Panc1 (cell line): ENCODE data around the gene GRIK1. TPM values are rescaled to one million over a fixed set of nuclear protein-coding genes. Genes with fewer than 3 reads are reported as not detected.

Source experiments
- ATAC-seq: fragments of 200-7000 bp; cut with Tn5 transposase; 2 replicates; pipeline ENCODE4 v1.9.1; 2020; ENCODE audit warnings: mild to moderate bottlenecking, moderate library complexity
- BruUV-seq: library from RNA; stranded (reverse); fragments of 400-500 nt; replicated peaks from 2 replicates; lab custom pipeline; 2021; lab: Mats Ljungman, UMichigan
- CTCF ChIA-PET: fragments of 300-600 bp; sonication (Branson Sonifier 250); formaldehyde crosslinking; loops from one replicate; lab custom pipeline; 2022; ENCODE audit warnings: antibody characterized with exemption; lab: Charles Lee
- POLR2A ChIA-PET: fragments of 300-600 bp; sonication (Branson Sonifier 250); formaldehyde crosslinking; loops from one replicate; lab custom pipeline; 2022; ENCODE audit warnings: antibody characterized with exemption; lab: Charles Lee
- DNase-seq: peaks from one replicate; pipeline ENCODE4 v3.0.0-alpha.2; 2010; ENCODE audit warnings: low read depth, low spot score
- H3K27ac ChIP-seq: 2 replicates; pipeline ENCODE4 v1.5.1; 2011; ENCODE audit warnings: mild to moderate bottlenecking, low read length, inconsistent platforms
- H3K27me3 ChIP-seq: fragments of 200-500 bp; sonication (Bioruptor generic); 2 replicates; pipeline ENCODE4 v1.6.0; 2014; ENCODE audit warnings: low read length, inconsistent platforms; ENCODE audit not compliant: control insufficient read depth, insufficient read depth
- H3K36me3 ChIP-seq: fragments of 200-500 bp; sonication (Bioruptor generic); 2 replicates; pipeline ENCODE4 v1.5.1; 2014; ENCODE audit warnings: inconsistent platforms, mild to moderate bottlenecking, low read length, moderate library complexity; ENCODE audit not compliant: control insufficient read depth, insufficient read depth
- H3K4me1 ChIP-seq: 2 replicates; pipeline ENCODE4 v1.5.1; 2011; ENCODE audit warnings: inconsistent platforms, mild to moderate bottlenecking, low read length, moderate library complexity; ENCODE audit not compliant: control insufficient read depth, insufficient read depth
- H3K4me3 ChIP-seq, 2 experiments: 2 replicates each; pipeline ENCODE4 v1.5.1; 2011 to 2012; ENCODE audit warnings: low read depth in 2 of 2, low read length in 2 of 2, mild to moderate bottlenecking in 2 of 2, inconsistent platforms in 1 of 2, moderate library complexity in 1 of 2
- H3K9me3 ChIP-seq: fragments of 200-500 bp; sonication (Bioruptor generic); 2 replicates; pipeline ENCODE4 v1.5.1; 2014; ENCODE audit warnings: low read depth, mild to moderate bottlenecking, inconsistent platforms, low read length, moderate library complexity; ENCODE audit not compliant: control insufficient read depth, insufficient read depth
- POLR2AphosphoS5 ChIP-seq: IDR thresholded peaks from 2 replicates; pipeline ENCODE4 v1.6.1; 2012; ENCODE audit warnings: mild to moderate bottlenecking, low read depth, low read length, moderate library complexity
- SIN3A ChIP-seq: IDR thresholded peaks from 2 replicates; pipeline ENCODE4 v1.6.1; 2012; ENCODE audit warnings: low read depth, mild to moderate bottlenecking, low read length, moderate library complexity, borderline replicate concordance; ENCODE audit not compliant: insufficient read depth
- TCF7L2 ChIP-seq: IDR thresholded peaks from 2 replicates; pipeline ENCODE4 v1.6.1; 2011; ENCODE audit warnings: mild to moderate bottlenecking, low read depth, low read length, inconsistent platforms
- in situ Hi-C: cut with HindIII; loops from 2 replicates; pipeline ENCODE4 v1.10.0; 2016; ENCODE audit warnings: low sequenced_read_pairs, low pct_unique_long_range_greater_than_20kb
- intact Hi-C: fragments of 100-400 bp; cut with micrococcal nuclease; formaldehyde crosslinking; loops from one replicate; pipeline ENCODE4 v1.10.0; 2022; ENCODE audit not compliant: unreplicated experiment
- total RNA-seq: library from RNA; stranded (reverse); gene quantifications from one replicate; pipeline ENCODE4 v1.2.1, GENCODE V29; 2021; ENCODE audit not compliant: unreplicated experiment
- TF ChIP-seq, protein P1 (sequence below), 2 experiments: IDR thresholded peaks; 2 replicates each; pipeline ENCODE4 v1.6.1; 2011 to 2012; ENCODE audit warnings: low read depth in 2 of 2, control low read depth in 1 of 2, low read length in 1 of 2, mild to moderate bottlenecking in 1 of 2, moderate library complexity in 1 of 2; ENCODE audit not compliant: insufficient read depth in 1 of 2
- TF ChIP-seq, protein P2 (sequence below): fragments of 450-650 bp; IDR thresholded peaks from 2 replicates; pipeline ENCODE4 v1.5.1; 2017; ENCODE audit warnings: mild to moderate bottlenecking

Gene GRIK1
- total RNA-seq, 1 experiment from 2014 or later, result not detected

DNA sequence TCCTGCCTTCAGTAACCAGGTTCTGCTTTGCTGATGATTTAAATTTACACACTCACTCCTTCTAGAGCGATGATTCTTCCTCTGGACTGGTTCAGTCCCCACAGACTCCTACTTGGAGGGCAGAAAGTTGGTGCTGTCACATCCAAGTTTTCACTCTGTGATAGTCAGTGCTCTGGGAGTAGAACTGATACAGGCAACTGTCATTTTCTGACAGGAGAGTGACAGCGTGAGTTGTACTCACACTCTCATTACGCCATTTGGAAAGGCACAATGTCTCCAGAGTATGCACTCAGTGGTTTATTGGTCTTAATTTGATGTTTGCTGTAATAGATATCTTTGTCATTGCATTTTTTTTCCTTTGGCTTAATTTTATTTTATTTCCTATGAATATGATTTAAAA is 96.0 kb downstream of the GRIK1 start:
- DNase-seq (no peak), ATAC-seq (no peak)
- POLR2A ChIA-PET, result no interaction called here
- no peaks in the 10 kb centered on the region for H3K36me3 ChIP-seq
- H3K27ac ChIP-seq, result no peak overlapping the region
- in situ Hi-C loops (no loop called here), intact Hi-C loops (no loop called here)
- CTCF ChIA-PET, result no interaction called here
- no peaks in the 10 kb centered on the region for H3K27me3 ChIP-seq
- no peaks in the 10 kb centered on the region for H3K4me1 ChIP-seq
- no peaks in the 10 kb centered on the region for H3K9me3 ChIP-seq
- no TSS peak for BruUV-seq
- no peak for TF ChIP-seq TCF7L2
- TF ChIP-seq, protein P1, sequence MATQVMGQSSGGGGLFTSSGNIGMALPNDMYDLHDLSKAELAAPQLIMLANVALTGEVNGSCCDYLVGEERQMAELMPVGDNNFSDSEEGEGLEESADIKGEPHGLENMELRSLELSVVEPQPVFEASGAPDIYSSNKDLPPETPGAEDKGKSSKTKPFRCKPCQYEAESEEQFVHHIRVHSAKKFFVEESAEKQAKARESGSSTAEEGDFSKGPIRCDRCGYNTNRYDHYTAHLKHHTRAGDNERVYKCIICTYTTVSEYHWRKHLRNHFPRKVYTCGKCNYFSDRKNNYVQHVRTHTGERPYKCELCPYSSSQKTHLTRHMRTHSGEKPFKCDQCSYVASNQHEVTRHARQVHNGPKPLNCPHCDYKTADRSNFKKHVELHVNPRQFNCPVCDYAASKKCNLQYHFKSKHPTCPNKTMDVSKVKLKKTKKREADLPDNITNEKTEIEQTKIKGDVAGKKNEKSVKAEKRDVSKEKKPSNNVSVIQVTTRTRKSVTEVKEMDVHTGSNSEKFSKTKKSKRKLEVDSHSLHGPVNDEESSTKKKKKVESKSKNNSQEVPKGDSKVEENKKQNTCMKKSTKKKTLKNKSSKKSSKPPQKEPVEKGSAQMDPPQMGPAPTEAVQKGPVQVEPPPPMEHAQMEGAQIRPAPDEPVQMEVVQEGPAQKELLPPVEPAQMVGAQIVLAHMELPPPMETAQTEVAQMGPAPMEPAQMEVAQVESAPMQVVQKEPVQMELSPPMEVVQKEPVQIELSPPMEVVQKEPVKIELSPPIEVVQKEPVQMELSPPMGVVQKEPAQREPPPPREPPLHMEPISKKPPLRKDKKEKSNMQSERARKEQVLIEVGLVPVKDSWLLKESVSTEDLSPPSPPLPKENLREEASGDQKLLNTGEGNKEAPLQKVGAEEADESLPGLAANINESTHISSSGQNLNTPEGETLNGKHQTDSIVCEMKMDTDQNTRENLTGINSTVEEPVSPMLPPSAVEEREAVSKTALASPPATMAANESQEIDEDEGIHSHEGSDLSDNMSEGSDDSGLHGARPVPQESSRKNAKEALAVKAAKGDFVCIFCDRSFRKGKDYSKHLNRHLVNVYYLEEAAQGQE (IDR thresholded peaks at IDR 0.05; ENCODE audit: insufficient read depth in 1 of 2, low read depth in 2 of 2, low read length in 1 of 2), result no peak
- TF ChIP-seq, protein P2, sequence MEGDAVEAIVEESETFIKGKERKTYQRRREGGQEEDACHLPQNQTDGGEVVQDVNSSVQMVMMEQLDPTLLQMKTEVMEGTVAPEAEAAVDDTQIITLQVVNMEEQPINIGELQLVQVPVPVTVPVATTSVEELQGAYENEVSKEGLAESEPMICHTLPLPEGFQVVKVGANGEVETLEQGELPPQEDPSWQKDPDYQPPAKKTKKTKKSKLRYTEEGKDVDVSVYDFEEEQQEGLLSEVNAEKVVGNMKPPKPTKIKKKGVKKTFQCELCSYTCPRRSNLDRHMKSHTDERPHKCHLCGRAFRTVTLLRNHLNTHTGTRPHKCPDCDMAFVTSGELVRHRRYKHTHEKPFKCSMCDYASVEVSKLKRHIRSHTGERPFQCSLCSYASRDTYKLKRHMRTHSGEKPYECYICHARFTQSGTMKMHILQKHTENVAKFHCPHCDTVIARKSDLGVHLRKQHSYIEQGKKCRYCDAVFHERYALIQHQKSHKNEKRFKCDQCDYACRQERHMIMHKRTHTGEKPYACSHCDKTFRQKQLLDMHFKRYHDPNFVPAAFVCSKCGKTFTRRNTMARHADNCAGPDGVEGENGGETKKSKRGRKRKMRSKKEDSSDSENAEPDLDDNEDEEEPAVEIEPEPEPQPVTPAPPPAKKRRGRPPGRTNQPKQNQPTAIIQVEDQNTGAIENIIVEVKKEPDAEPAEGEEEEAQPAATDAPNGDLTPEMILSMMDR, result no peak
- TF ChIP-seq POLR2AphosphoS5, result no peak
- TF ChIP-seq SIN3A, result no peak
- no peak overlapping the region for H3K4me3 ChIP-seq

DNA sequence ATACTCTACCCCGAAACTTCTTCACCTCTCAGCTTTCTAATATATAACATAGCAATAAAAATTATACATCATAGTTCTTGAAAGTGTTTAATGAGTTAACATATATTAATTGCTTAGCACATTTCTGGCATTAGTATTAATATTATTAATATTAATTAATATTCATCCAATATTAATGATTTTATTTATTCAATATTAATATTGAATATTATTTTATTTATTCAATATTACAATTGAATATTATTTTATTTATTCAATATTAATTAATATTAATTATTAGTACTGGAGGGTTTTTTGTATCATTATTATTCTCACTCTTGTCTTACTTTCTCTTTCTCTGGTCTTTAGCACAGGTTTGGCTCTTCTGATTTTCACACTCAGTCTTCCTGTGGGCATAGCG is 105.2 kb downstream of the GRIK1 start:
- ATAC-seq, result no peak
- H3K27me3 ChIP-seq, result no peaks in the 10 kb centered on the region
- ChIA-PET POLR2A (no interaction called here), CTCF (no interaction called here)
- TF ChIP-seq, protein P1 (IDR thresholded peaks at IDR 0.05; ENCODE audit: insufficient read depth in 1 of 2, low read depth in 2 of 2, low read length in 1 of 2), result no peak
- TF ChIP-seq TCF7L2 (no peak), POLR2AphosphoS5 (no peak), SIN3A (no peak)
- TF ChIP-seq, protein P2, result no peak
- H3K4me1 ChIP-seq, result no peaks in the 10 kb centered on the region
- DNase-seq, result no peak
- intact Hi-C loops, result no loop called here
- H3K27ac ChIP-seq, result no peak overlapping the region
- in situ Hi-C loops, result no loop called here
- H3K36me3 ChIP-seq, result no peaks in the 10 kb centered on the region
- no TSS peak for BruUV-seq
- H3K4me3 ChIP-seq, result no peak overlapping the region
- no peaks in the 10 kb centered on the region for H3K9me3 ChIP-seq
